ENCODE measurements around the gene HSPA13.

DNA sequence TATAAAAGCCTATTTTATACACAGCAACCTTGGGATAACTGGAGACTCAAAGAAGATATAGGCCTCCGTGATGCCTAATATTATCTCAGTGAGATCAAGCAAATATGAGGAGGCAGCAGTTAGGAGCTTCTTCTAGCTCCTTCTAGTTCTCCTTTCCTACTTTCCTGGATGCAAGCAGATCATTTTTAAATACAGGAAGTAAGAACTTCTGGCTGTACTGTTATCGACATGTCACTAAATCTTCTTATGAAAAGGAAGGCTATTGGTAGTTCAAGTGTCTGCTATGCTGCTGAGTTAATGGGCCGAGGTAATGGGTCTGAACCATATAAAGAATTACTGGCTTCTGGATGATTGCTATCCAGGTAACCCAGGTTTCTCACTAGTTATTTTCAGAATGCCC is 15.9 kb downstream of the HSPA13 start:
- TF ChIP-seq, protein P1, sequence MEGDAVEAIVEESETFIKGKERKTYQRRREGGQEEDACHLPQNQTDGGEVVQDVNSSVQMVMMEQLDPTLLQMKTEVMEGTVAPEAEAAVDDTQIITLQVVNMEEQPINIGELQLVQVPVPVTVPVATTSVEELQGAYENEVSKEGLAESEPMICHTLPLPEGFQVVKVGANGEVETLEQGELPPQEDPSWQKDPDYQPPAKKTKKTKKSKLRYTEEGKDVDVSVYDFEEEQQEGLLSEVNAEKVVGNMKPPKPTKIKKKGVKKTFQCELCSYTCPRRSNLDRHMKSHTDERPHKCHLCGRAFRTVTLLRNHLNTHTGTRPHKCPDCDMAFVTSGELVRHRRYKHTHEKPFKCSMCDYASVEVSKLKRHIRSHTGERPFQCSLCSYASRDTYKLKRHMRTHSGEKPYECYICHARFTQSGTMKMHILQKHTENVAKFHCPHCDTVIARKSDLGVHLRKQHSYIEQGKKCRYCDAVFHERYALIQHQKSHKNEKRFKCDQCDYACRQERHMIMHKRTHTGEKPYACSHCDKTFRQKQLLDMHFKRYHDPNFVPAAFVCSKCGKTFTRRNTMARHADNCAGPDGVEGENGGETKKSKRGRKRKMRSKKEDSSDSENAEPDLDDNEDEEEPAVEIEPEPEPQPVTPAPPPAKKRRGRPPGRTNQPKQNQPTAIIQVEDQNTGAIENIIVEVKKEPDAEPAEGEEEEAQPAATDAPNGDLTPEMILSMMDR (IDR thresholded peaks at IDR 0.05; ENCODE audit: extremely low read depth in 1 of 2, insufficient read depth in 1 of 2, low read depth in 1 of 2, low read length in 2 of 2), result no peak
- no peak for TF ChIP-seq JUN (IDR thresholded peaks at IDR 0.05; ENCODE audit: borderline replicate concordance, insufficient read depth, insufficient read length, low read depth)
- no peak for TF ChIP-seq POLR2A (IDR thresholded peaks at IDR 0.05; ENCODE audit: low read depth, low read length)
- TF ChIP-seq EZH2 (IDR thresholded peaks at IDR 0.05; ENCODE audit: borderline replicate concordance, low read depth, low read length, severe bottlenecking), result no peak
